NK-92 (cell line): Measurements from ENCODE around the gene MRPS18A.

ENCODE experiments used
- DNase-seq: peaks from one replicate; lab custom pipeline; 2025; ENCODE audit not compliant: unreplicated experiment; lab: John Stamatoyannopoulos, UW

Gene MRPS18A

DNA sequence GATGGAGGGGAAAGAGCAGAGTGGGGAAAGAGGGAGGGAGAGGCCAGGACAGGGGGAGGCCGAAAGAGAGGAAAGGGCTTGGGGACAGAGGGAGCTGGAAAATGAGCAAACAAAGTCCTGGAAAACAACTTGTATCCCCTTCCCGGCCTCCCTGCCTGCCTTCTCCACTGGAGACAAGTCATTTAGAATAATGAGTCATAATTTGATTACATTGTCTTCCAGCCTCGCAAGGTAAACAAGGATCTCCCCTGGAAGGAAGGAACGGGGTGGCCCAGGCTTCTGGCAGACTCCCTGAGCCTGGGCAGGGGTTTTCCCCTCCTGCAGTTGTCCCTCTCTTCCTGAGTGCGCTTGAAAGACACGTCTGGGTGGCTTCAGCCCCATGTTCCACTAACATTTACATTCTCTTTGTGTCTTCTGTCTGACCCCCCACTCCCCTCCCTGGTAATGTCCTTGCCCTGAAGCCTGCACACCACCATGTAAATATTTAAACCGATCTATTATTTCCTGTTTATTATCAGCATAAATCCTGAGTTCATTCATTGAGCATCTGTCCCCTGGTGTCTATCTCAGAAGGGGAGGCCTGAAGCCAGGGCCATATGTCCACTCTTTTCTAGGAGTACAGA, 12.1 kb upstream of the MRPS18A start:
- DNase-seq: no peak

DNA sequence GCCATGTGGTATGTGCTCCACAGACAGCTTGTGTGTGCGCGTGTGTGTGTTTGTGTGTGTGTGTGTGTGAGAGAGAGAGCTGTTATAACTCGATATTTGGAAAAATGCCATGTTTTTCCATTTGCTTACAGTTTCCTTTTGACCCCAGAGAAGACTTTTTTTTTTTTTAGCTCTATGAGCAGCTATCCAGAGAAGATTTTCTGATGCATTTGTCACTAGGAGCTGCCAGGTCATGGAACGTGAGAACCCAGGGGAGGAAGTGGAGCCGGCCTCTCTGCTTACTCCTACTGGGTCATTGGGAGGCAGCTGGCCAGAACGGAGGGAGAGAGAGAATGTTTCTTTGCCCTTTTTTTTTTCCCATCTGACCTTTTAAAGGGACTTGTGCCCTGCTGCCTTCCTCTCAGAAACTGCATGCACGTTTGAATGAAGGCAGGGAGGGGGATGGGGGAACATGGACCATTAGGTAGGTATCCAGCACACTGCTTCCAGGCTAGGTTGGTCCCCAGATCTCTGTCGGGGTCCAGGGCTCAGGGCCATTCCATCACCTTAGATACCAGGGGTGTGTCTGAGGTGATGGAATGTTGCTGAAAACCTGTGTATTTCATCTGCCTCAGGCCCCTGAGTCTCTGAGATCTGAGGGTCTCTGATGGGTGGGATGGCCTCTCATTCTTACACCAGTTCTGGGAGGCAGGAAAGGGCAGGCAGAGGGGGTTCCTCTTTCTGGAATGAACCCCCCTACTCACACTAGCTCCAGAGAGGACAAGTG, 11.2 kb upstream of the MRPS18A start:
- no peak for DNase-seq

DNA sequence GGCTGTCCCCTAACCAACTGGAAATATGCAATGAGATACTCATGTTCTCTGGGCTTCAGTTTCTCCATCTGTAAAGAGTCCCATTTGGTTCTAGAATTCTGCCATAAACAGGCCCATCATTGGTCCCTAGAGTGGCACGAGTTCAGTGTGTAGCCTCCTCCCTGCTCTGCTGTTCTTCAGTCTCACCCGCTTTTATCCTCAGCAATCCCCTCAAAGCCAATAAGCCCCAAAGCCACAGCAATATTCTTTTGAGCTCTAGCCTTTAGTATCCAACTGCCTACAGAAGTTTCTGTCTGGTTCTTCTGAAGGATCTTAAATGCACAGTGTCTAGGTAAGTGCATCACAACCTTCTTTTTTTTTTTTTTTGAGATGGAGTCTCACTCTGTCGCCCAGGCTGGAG, 9.8 kb upstream of the MRPS18A start:
- DNase-seq: no peak

- no peak for DNase-seq
Measured at GRCh38 chr6:43695967-43696291, 8.3 kb upstream of the MRPS18A start.

DNA sequence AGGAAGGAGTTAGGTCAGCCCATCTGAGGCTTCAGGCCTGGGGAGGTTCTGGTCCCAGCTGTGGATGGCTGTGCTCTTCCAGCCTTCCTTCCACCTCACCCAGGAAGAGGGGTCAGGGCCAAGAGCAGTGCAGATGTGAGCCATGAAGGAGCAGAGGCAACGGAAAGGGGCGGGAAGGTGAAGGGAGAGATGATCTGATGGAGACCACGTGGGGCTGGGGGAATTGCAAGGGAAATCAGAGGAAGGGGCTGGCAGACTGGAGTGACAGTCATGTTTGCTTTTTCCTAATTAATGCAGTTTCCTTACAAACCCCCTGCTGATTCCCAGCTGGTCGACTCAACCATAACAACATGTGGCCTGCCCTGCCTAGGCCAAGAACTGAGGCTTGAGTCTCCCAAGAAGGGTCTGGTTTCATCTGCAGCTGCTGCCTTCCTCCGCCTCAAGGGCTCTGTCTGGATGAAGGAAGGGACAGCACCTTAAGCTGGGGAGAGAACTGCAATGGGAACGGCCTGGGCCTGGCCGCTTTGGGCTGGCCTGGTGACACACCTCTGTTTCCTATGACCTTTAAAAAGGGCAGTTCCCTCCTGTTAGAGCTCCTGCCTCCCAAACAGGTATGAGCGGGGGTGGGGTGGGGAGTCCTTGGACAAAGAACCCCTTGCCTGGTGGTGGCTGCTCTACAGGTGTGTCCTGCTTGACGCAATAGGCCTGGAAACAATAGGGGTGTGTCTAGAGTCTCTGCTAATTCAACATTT, 7.8 kb upstream of the MRPS18A start:
- no peak for DNase-seq

GRCh38 chr6:43689421-43689820, 1.8 kb upstream of the MRPS18A start:
- DNase-seq: no peak

DNA sequence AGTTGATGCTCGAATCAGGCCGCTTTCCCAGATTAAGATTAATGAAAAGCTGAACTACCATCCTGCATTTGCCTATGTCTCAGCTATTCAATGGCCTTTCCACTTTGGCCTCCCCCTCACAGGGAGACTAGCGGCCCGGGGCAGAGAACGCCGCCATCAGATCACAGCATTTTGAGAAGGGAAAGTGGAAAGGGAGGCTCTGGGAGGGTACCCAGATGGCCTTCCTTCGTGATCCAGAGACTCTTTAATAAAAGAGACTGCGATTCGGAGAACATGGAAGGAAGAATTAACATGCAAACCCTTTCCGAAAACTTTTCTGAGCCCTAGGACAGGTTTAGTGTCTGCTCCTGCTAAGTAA, 533 bp downstream of the MRPS18A start:
- no peak for DNase-seq

- DNase-seq: no peak
Measured at GRCh38 chr6:43683708-43684455, 3.7 kb downstream of the MRPS18A start.

GRCh38 chr6:43682724-43683429, 4.7 kb downstream of the MRPS18A start:
- DNase-seq: no peak

- DNase-seq: no peak
Measured at GRCh38 chr6:43681303-43681702, 6.3 kb downstream of the MRPS18A start.

- DNase-seq: no peak
Measured at GRCh38 chr6:43680308-43681200, 7.0 kb downstream of the MRPS18A start.

GRCh38 chr6:43679057-43679456, 8.5 kb downstream of the MRPS18A start:
- no peak for DNase-seq

DNA sequence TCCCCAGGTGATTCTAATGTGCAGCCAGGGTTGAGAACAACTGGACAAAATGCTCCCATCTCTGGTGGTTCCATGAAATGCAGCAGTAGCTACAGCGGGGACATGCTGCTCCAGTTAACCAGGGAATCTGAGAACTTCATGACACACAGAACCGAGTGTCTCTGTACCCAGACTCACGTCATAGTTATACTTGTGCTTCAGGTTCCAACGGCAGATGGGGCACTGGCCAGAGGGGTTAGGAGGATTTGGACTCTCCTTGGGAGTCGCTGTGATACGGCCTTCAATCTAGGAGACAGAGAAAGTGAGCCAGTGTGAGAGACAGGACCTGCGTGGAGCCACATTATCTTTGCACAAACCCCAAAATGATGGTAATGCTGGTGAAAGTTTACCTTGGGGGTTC, 9.2 kb downstream of the MRPS18A start:
- no peak for DNase-seq

DNA sequence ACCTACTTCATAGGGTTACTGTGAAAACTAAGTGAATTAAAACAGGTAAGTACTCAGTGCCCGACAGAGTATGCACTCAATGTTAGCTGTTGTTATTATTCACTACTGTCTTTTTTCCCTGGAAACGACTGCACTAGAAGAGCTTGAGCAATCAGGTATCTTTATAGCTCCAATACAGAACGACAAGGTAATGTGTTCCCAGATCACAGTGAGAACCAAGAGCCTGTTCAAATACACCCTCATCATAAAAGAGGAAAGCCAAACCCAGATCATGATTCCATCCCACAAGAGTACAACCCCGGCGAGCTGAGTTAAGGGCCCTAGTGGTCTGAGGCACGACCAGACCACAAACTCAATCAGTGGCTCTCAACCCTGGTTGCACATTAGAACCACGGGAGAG, 9.8 kb downstream of the MRPS18A start:
- DNase-seq: no peak

- no peak for DNase-seq
Measured at GRCh38 chr6:43676962-43677606, 10.5 kb downstream of the MRPS18A start.

GRCh38 chr6:43674921-43675320, 12.7 kb downstream of the MRPS18A start:
- DNase-seq: no peak

DNA sequence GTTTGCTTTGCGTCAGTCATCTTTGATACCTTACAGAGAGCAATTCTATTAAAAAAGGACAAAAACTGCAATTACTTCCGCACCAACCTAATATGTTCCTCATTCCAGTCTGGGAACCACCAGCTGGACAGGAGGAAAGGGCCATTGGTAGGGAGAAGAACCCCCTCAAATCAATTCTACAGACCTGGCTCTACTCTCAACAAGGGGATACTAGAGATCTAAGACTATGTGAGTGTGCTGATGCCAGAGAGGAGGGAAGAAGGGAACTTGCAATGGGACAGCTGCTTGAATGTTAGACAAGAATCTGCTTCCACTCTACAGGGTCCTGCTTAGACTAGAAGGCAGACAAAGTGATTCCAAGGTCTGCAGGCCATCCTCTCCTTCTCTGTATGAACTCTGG, 13.3 kb downstream of the MRPS18A start:
- DNase-seq: no peak

DNA sequence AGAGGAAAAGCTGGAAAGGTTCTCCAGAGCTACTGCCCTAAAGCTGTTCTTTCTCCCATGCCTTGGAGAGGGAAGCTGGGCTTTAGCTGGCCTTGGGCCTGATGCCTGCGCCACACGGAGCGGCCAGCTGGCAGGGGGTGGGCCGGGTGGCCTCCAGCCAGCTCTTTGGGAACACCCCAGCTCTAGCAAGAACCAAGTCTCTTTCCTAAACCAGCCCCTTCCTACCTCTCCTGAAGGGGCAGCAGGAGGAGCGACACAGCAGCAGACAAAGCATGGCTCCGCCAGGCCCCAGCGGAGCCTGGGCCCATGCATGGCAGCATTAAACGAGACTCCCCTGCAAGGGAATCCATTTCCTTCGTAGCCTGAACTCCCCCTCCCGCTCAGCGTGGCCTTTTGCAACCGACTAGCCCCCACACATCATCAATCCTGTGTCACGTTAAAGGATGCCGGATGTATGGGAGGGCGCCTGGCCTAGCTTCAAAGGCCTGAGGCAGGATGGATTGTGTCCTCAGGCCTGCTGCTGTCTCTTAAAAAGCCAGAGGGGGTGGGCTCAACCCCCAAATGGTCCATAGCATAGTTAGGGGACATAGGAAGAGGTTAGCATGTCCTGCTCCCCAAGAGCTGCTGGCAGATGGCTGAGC, 14.0 kb downstream of the MRPS18A start:
- DNase-seq: no peak
